ENCODE data around the gene EVI5L.
A peak's percentile ranks its signal among the peaks of the same experiment; 100 is the strongest.

The EVI5L gene

GRCh38 chr19:7862413-7862951 is 32.5 kb downstream of the EVI5L start:
- peak; percentile 83 for DNase-seq

GRCh38 chr19:7863157-7863970 is 33.3 kb downstream of the EVI5L start:
- DNase-seq = no peak

GRCh38 chr19:7863971-7864689 is 34.1 kb downstream of the EVI5L start:
- DNase-seq = no peak

- no peak for DNase-seq
Observed at GRCh38 chr19:7864690-7865074, 34.7 kb downstream of the EVI5L start.

GRCh38 chr19:7865262-7865911 is 35.4 kb downstream of the EVI5L start:
- no peak for DNase-seq

- DNase-seq = no peak
Observed at GRCh38 chr19:7866399-7867091, 36.5 kb downstream of the EVI5L start.

- DNase-seq = no peak
Observed at GRCh38 chr19:7867092-7867844, 37.2 kb downstream of the EVI5L start.

GRCh38 chr19:7868326-7868670 is 38.3 kb downstream of the EVI5L start:
- DNase-seq = no peak

- peak; percentile 80 for DNase-seq
Observed at GRCh38 chr19:7868671-7869452, 38.8 kb downstream of the EVI5L start.

- peak; percentile 82 for DNase-seq
Observed at GRCh38 chr19:7869453-7869909, 39.5 kb downstream of the EVI5L start.

GRCh38 chr19:7869910-7870511 is 40.0 kb downstream of the EVI5L start:
- peak; percentile 88 for DNase-seq

- peak; percentile 90 for DNase-seq
Observed at GRCh38 chr19:7870571-7871436, 40.8 kb downstream of the EVI5L start.

GRCh38 chr19:7871437-7872305 is 41.7 kb downstream of the EVI5L start:
- peak; percentile 94 for DNase-seq

- no peak for DNase-seq
Observed at GRCh38 chr19:7872306-7873204, 42.5 kb downstream of the EVI5L start.

GRCh38 chr19:7873304-7874075 is 43.5 kb downstream of the EVI5L start:
- peak; percentile 32 for DNase-seq

GRCh38 chr19:7874076-7874896 is 44.3 kb downstream of the EVI5L start, which contains the start of gene PRR36:
PRR36 (minus strand) TSS chr19:7874390; CDS start chr19:7873689, 701 bp downstream.
- DNase-seq = peak; percentile 43

Data from femur (tissue), 1 donor.